Brain microvascular endothelial cell (primary cell): ENCODE measurements around the gene GRM2.
"Not testable (repeated sequence)": the region's sequence is repeated elsewhere in the genome, so short reads cannot be mapped to it uniquely, and the experiment has no call there.

Source experiments
- DNase-seq: peaks from one replicate; pipeline ENCODE4 v3.0.0-alpha.2; 2020
- H3K27ac ChIP-seq: fragments of 250-450 bp; sonication (Bioruptor Pico); 2 replicates; pipeline ENCODE4 v1.5.1; 2020; ENCODE audit warnings: mild to moderate bottlenecking, moderate library complexity
- H3K27me3 ChIP-seq: fragments of 250-450 bp; sonication (Bioruptor Pico); replicated peaks from 2 replicates; pipeline ENCODE4 v1.5.1; 2020; ENCODE audit warnings: mild to moderate bottlenecking
- H3K36me3 ChIP-seq: fragments of 250-450 bp; sonication (Bioruptor Pico); replicated peaks from 2 replicates; pipeline ENCODE4 v1.5.1; 2020; ENCODE audit warnings: mild to moderate bottlenecking
- H3K4me3 ChIP-seq: 2 replicates; pipeline ENCODE4 v1.5.1; 2011; ENCODE audit warnings: low read depth, mild to moderate bottlenecking, control low read depth, low read length, moderate library complexity
- in situ Hi-C: cut with HindIII; loops from 2 replicates; pipeline ENCODE4 v1.10.0; 2017; ENCODE audit warnings: low sequenced_read_pairs, low pct_ligation_motif_present
- TF ChIP-seq, protein P1 (sequence below): IDR thresholded peaks from 2 replicates; pipeline ENCODE4 v1.5.1; 2011; ENCODE audit warnings: low read depth, mild to moderate bottlenecking, moderate library complexity, low read length, control low read depth, inconsistent platforms; ENCODE audit errors: missing control alignments

Gene GRM2

DNA sequence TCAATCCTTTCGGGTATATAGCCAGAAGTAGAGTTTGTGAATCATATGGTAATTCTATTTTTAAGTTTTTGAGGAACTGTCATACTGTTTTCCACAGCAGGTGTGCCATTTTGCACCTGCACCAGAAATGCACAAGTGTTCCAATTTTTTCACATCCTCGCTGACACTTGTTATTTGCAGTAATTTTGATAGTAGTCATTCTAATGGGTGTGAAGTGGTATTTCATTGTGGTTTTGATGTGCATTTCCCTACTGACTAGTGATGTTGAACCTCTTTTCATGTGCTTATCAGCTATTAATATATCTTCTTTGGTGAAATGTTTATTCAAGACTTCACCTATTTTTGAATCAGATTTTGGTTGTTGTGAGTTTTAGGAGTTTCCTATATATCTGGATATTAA lies 29.1 kb downstream of the GRM2 start:
- in situ Hi-C loops = no loop called here
- H3K36me3 ChIP-seq = no peaks in the 10 kb centered on the region
- DNase-seq = no peak
- TF ChIP-seq, protein P1, sequence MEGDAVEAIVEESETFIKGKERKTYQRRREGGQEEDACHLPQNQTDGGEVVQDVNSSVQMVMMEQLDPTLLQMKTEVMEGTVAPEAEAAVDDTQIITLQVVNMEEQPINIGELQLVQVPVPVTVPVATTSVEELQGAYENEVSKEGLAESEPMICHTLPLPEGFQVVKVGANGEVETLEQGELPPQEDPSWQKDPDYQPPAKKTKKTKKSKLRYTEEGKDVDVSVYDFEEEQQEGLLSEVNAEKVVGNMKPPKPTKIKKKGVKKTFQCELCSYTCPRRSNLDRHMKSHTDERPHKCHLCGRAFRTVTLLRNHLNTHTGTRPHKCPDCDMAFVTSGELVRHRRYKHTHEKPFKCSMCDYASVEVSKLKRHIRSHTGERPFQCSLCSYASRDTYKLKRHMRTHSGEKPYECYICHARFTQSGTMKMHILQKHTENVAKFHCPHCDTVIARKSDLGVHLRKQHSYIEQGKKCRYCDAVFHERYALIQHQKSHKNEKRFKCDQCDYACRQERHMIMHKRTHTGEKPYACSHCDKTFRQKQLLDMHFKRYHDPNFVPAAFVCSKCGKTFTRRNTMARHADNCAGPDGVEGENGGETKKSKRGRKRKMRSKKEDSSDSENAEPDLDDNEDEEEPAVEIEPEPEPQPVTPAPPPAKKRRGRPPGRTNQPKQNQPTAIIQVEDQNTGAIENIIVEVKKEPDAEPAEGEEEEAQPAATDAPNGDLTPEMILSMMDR = no peak
- peaks cover 2% of the 10 kb centered on the region for H3K27me3 ChIP-seq
- H3K27ac ChIP-seq = no peak overlapping the region
- no peak overlapping the region for H3K4me3 ChIP-seq

DNA sequence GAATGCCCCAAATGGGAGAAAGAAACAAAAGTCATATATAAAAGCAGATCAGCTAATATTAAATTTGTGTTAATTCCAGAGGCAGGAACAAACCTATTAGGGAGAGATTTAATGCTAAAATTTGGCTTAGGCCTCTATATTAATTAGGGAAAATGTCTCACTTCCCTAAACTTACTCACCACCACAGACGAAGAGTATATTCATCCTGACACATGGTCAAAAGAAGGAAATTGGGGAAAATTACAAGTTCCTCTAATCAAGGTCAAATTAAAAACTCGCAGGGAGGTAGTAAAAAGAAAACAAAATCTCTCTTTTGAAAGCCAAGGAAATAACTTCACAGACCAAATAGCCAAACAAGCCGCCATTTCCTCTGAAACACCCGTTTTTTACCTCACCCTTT lies 32.2 kb downstream of the GRM2 start:
- in situ Hi-C loops = no loop called here
- no peaks in the 10 kb centered on the region for H3K36me3 ChIP-seq
- no peak overlapping the region for H3K27ac ChIP-seq
- H3K27me3 ChIP-seq = peaks cover 2% of the 10 kb centered on the region
- H3K4me3 ChIP-seq = no peak overlapping the region
- TF ChIP-seq, protein P1 = no peak
- DNase-seq = no peak

DNA sequence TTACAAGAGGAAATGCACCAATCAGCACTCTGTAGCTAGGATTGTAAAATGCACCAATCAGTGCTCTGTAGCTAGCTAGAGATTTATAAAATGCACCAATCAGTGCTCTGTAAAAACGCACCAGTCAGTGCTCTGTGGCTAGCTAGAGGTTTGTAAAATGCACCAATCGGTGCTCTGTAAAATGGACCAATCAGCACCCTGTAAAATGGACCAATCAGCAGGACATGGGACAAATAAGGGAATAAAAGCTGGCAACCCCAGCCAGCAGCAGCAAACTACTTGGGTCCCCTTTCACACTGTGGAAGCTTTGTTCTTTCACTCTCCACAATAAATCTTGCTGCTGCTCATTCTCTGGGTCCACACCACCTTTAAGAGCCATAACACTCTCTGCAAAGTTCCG lies 35.5 kb downstream of the GRM2 start:
- H3K27ac ChIP-seq, DNase-seq, H3K27me3 ChIP-seq, in situ Hi-C loops, H3K36me3 ChIP-seq, H3K4me3 ChIP-seq: not testable (repeated sequence)

DNA sequence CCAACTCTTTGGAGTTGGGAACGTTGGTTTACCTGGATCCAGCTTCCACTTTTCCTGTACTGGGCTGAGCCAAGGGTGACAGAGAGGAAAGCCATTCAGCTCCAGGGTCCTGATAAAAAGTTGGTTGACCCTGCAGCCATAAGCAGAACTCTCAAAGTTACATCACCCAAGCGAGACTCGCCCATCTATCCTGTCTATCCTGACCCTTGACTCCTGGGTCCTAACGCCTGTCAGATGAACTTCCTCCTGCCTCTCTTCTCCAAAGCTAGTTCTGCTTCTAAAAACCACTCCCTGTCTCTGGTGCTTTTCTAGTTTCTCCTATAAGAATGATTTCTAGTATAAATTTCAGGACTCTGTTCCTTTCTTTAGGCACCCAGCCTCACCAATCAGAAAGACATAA lies 36.1 kb downstream of the GRM2 start:
- H3K27ac ChIP-seq, H3K36me3 ChIP-seq, in situ Hi-C loops, DNase-seq, H3K4me3 ChIP-seq, H3K27me3 ChIP-seq: not testable (repeated sequence)

DNA sequence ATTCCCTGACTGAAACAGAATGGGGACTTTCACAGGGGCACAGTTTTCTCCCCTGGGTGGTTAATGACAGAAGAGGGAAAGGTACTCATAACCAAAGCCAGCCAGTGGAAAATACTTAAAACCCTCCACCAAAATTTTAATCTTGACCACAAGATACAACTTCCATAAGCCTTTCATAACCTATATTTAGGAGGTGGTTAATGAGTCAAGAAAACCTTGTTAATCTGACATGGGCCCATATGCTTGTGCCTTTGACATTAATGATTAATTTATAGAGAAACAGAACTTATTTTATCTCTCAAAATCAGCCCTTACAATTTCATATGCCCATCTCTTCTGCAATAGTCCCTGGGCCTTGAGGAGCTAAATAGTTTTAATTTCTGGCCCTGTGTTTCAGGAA lies 41.0 kb downstream of the GRM2 start:
- no peak overlapping the region for H3K27ac ChIP-seq
- no peak for DNase-seq
- TF ChIP-seq, protein P1 = no peak
- no peaks in the 10 kb centered on the region for H3K36me3 ChIP-seq
- H3K27me3 ChIP-seq = no peaks in the 10 kb centered on the region
- H3K4me3 ChIP-seq = no peak overlapping the region
- in situ Hi-C loops = no loop called here

DNA sequence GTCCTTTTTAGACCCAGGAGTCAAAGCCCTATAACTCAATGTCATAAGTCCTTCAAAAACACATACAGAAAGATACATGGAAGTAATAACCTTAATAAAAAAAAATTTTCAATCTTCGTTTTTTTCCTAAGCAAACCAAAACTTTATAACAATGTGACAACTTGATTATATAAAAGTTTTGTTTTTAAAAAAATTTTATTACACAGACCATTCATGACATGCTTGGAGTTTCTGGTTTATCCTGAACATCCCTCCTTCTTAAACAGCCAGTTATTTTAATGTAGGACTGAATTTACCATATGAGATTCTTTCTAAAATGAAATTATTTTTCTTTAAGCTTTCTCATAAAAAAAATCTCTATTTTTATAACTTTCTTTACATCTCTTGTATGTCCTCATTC lies 41.5 kb downstream of the GRM2 start:
- H3K27ac ChIP-seq = no peak overlapping the region
- in situ Hi-C loops = no loop called here
- H3K4me3 ChIP-seq = no peak overlapping the region
- TF ChIP-seq, protein P1 = no peak
- H3K27me3 ChIP-seq = no peaks in the 10 kb centered on the region
- no peaks in the 10 kb centered on the region for H3K36me3 ChIP-seq
- DNase-seq = no peak

DNA sequence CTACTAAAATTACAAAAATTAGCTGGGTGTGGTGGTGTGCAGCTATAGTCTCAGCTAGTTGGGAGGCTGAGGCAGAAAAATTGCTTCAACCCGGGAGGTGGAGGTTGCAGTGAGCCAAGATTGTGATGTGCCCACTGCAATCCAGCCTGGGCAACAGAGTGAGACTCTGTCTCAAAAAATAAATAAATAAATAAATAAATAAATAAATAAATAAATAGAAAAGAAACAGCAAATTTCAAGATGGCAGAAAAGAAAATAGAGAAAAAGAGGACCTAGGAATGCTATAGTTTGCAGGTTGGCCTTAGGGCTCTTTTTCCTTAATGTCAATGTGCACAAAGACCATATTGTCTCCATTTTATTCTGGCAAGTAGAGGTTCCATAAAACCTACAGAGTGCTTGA lies 44.0 kb downstream of the GRM2 start:
- Histone ChIP-seq H3K27ac (no peak overlapping the region), H3K27me3 (no peaks in the 10 kb centered on the region), H3K36me3 (no peaks in the 10 kb centered on the region), H3K4me3 (no peak overlapping the region)
- in situ Hi-C loops = no loop called here
- TF ChIP-seq, protein P1 = no peak
- no peak for DNase-seq
